GM20000 (cell line): ENCODE results near the gene RUNX1.

Source experiments
- DNase-seq: peaks from one replicate; pipeline ENCODE4 v3.0.0; 2012; ENCODE audit warnings: low spot score
- TF ChIP-seq, protein P1 (sequence below): IDR thresholded peaks from 2 replicates; pipeline ENCODE4 v1.5.1; 2012; ENCODE audit warnings: mild to moderate bottlenecking, control low read depth; ENCODE audit errors: extremely low read depth, missing control alignments

RUNX1 gene

DNA sequence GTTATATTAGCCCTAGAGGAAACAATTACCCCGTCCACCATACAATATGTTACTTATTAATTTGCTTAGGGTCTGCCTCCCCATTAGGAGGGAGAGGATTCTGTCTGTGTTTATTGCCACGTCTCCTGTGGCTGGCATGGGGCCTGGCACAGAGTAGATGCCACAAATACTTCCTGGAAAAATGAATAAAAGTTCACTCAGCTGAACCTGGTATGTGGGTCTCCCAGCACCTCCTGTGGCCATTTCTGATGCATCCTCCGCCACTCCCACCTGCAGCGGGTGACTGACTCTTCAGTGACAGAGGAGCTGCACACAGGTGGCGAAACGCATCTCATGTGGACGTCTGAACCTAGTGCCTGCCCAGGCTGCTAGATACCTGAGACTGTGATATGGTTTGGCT, 267.6 kb downstream of the RUNX1 start:
- DNase-seq, result no peak
- TF ChIP-seq, protein P1, sequence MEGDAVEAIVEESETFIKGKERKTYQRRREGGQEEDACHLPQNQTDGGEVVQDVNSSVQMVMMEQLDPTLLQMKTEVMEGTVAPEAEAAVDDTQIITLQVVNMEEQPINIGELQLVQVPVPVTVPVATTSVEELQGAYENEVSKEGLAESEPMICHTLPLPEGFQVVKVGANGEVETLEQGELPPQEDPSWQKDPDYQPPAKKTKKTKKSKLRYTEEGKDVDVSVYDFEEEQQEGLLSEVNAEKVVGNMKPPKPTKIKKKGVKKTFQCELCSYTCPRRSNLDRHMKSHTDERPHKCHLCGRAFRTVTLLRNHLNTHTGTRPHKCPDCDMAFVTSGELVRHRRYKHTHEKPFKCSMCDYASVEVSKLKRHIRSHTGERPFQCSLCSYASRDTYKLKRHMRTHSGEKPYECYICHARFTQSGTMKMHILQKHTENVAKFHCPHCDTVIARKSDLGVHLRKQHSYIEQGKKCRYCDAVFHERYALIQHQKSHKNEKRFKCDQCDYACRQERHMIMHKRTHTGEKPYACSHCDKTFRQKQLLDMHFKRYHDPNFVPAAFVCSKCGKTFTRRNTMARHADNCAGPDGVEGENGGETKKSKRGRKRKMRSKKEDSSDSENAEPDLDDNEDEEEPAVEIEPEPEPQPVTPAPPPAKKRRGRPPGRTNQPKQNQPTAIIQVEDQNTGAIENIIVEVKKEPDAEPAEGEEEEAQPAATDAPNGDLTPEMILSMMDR, result no peak

DNA sequence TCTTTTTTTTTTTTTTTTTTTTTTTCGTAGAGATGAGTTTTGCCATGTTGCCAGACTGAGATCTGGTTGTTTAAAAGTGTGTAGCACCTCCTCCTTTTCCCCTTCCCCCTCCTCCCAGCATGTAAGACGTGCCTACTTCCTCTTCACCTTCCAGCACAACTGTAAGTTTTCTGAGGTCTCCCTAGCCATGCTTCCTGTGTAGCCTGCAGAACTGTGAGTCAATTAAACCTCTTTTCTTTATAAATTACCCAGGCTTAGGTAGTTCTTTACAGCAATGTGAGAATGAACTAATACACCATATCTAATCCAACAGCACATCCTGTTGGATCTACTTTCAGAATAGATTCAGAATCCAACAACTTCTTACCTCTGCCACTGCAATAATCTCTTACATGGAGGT, 269.2 kb downstream of the RUNX1 start:
- DNase-seq, result no peak
- TF ChIP-seq, protein P1, result no peak

DNA sequence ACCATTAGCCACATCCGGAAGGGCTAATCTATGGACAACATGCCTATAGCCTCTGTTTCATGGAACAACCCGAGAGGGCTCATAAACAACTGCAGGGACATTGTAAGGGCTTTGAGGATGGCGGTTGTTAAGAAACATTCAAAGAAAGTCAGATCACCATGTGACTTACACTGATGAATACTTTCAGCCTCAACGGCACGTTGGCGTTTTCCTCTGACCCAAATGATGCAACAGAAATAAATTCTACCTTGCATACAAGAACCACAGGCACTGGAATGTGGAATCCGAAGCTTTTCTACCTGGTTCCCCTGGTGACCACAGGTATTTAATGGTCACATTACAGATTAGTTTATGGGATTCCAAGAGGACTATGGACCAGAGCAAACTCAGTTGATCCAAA, 273.3 kb downstream of the RUNX1 start:
- no peak for DNase-seq
- TF ChIP-seq, protein P1, result no peak

DNA sequence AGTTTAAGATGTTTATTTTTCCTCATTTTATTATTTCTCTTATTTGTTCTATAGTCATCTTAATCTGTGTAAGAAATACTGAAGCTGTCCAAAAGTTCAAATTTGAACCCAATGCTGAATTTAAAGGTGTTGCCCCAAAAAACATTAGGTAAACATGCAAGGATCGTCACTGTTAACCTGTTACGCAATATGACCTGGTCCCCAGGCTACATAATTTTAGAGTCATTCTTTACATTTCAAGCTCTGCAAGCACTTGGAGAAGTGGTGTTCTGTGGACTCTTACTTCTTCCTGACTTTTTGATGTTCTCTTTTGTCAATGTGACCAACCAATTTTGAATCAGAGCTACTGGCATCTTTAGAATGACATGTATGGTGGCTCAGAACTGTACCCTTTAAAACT, 274.4 kb downstream of the RUNX1 start:
- DNase-seq, result no peak
- TF ChIP-seq, protein P1, result no peak

DNA sequence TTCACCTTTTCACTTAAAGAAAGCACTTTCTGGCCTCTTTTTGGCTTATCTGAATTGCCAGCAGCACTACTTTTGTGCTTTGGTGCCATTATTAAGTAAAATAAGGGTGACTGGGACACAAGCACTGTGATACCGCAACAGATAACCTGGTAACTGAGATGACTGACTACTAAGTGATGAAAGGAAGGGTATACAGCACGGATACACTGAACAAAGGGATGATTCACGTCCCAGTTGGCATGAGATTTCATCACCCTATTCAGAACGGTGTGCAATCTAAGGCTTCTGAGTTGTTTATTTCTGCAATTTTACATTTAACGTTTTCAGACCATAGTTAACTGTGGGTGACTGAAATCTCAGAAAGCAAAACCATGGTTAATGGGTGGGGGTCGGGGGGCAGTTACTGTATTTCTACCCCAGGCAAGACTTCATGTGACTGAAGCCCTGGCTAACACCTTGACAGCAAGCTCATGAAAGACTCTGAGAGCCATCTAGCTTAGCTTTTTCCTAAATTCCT, 277.5 kb downstream of the RUNX1 start:
- no peak for DNase-seq
- TF ChIP-seq, protein P1, result no peak

DNA sequence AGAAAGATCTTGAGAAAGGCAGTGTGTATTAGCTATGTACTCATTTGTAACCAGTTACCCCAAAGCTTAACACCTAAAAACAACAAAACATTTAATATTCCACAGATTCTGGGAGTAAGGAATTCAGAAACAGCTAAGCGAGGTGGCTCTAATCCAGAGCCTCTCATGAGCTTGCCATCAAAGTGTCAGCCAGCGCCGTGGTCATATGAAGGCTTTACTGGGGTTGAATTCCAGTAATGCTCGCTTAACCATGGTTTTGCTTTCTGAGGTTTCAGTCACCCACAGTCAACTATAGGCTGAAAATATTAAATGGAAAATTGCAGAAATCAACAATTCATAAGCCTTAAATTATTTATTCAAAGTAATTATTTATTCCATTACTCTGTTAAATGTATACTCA, 278.5 kb downstream of the RUNX1 start:
- DNase-seq, result no peak
- TF ChIP-seq, protein P1, result no peak

DNA sequence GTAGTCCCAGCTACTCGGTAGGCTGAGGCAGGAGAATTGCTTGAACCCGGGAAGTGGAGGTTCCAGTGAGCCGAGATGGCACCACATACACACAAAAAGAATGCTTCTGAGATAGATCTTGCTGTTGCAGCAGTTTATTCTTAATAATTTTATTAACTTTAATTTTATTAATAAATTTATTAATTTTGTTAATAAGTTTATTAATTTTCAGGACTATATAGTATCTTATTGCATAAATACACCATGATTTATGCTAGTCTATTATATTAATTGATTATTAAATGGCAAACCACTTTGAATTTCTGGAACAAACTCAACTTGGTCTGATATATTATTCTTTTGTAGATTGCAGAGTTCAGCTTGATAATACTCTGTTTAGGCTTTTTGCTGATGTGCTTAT, 280.8 kb downstream of the RUNX1 start:
- TF ChIP-seq, protein P1, result no peak
- no peak for DNase-seq
